Loucy (cell line): ENCODE results near the gene PPP3CB.

Source experiments
- H2AFZ ChIP-seq: fragments of 200-600 bp; sonication (generic); 2 replicates; pipeline ENCODE4 v1.6.0; 2016; ENCODE audit warnings: antibody characterized with exemption, mild to moderate bottlenecking, low read length, moderate library complexity
- H3F3A ChIP-seq: fragments of 200-600 bp; 2 replicates; pipeline ENCODE4 v1.6.0; 2016; ENCODE audit warnings: antibody characterized with exemption, low read depth, mild to moderate bottlenecking
- H3K27me3 ChIP-seq: fragments of 200-600 bp; sonication (generic); 2 replicates; pipeline ENCODE4 v1.6.1; 2014; ENCODE audit warnings: low read length, mild to moderate bottlenecking; ENCODE audit not compliant: insufficient read depth, poor library complexity, severe bottlenecking
- H3K36me3 ChIP-seq: fragments of 200-600 bp; sonication (generic); 2 replicates; pipeline ENCODE4 v1.6.1; 2016; ENCODE audit warnings: low read length; ENCODE audit not compliant: insufficient read depth
- H3K4me1 ChIP-seq: fragments of 200-600 bp; sonication (generic); 2 replicates; pipeline ENCODE4 v1.5.1; 2014; ENCODE audit warnings: low read length, mild to moderate bottlenecking; ENCODE audit not compliant: insufficient read depth, poor library complexity, severe bottlenecking
- H3K4me2 ChIP-seq: fragments of 200-600 bp; sonication (generic); 2 replicates; pipeline ENCODE4 v1.6.0; 2014; ENCODE audit warnings: antibody characterized with exemption, low read length, low read depth, mild to moderate bottlenecking; ENCODE audit not compliant: poor library complexity, severe bottlenecking
- H3K4me3 ChIP-seq: fragments of 200-600 bp; sonication (generic); 2 replicates; pipeline ENCODE4 v1.5.1; 2014; ENCODE audit warnings: low read length, mild to moderate bottlenecking, mixed read lengths; ENCODE audit not compliant: poor library complexity, severe bottlenecking
- H3K79me2 ChIP-seq: fragments of 200-600 bp; sonication (generic); 2 replicates; pipeline ENCODE4 v1.6.1; 2014; ENCODE audit warnings: low read length; ENCODE audit not compliant: insufficient read depth
- H3K9ac ChIP-seq: fragments of 200-600 bp; sonication (generic); 2 replicates; pipeline ENCODE4 v1.6.0; 2014; ENCODE audit warnings: mild to moderate bottlenecking, low read depth, low read length, moderate library complexity; ENCODE audit not compliant: poor library complexity, severe bottlenecking
- H3K9me2 ChIP-seq: fragments of 200-600 bp; sonication (generic); replicated peaks from 2 replicates; pipeline ENCODE4 v1.6.1; 2016; ENCODE audit warnings: low read depth, low read length, mixed read lengths
- H3K9me3 ChIP-seq: fragments of 200-600 bp; sonication (generic); 2 replicates; pipeline ENCODE4 v1.6.1; 2014; ENCODE audit warnings: mild to moderate bottlenecking, antibody characterized with exemption, low read length, low read depth; ENCODE audit not compliant: insufficient read depth
- H4K20me1 ChIP-seq: fragments of 200-600 bp; sonication (generic); 2 replicates; pipeline ENCODE4 v1.6.0; 2014; ENCODE audit warnings: antibody characterized with exemption, low read length, mild to moderate bottlenecking; ENCODE audit not compliant: insufficient read depth, poor library complexity, severe bottlenecking
- CTCF ChIP-seq: fragments of 200-600 bp; sonication (generic); conservative IDR thresholded peaks from 2 replicates; pipeline ENCODE4 v1.5.1; 2014; ENCODE audit warnings: mild to moderate bottlenecking, antibody characterized with exemption, low read length
- EZH2phosphoT487 ChIP-seq: fragments of 200-600 bp; IDR thresholded peaks from 2 replicates; pipeline ENCODE4 v1.6.1; 2018; ENCODE audit warnings: antibody characterized with exemption, mild to moderate bottlenecking, moderate library complexity, borderline replicate concordance

PPP3CB gene

GRCh38 chr10:73494213-73494612 is 1.6 kb downstream of the PPP3CB start:
- H3K4me2 ChIP-seq = peak overlapping the region; percentile 87
- H3K27me3 ChIP-seq = no peaks in the 10 kb centered on the region
- H3K9me3 ChIP-seq = no peaks in the 10 kb centered on the region
- H2AFZ ChIP-seq = no peak overlapping the region
- peaks cover 48% of the 10 kb centered on the region for H3K4me1 ChIP-seq
- H4K20me1 ChIP-seq = peaks cover 29% of the 10 kb centered on the region
- H3K79me2 ChIP-seq = peaks cover 48% of the 10 kb centered on the region
- peak overlapping the region; percentile 78 for H3K4me3 ChIP-seq
- 0 out of 2 replicates have a peak, but pooled peaks cover 5% of the 10 kb centered on the region for H3F3A ChIP-seq
- no peaks in the 10 kb centered on the region for H3K36me3 ChIP-seq
- peak overlapping the region; percentile 84 for H3K9ac ChIP-seq
- TF ChIP-seq CTCF (no peak), EZH2phosphoT487 (no peak)
- H3K9me2 ChIP-seq = no peaks in the 10 kb centered on the region

GRCh38 chr10:73493781-73494180 is 2.0 kb downstream of the PPP3CB start:
- Histone ChIP-seq H3K9me2 (no peaks in the 10 kb centered on the region), H3K9me3 (no peaks in the 10 kb centered on the region), H4K20me1 (peaks cover 29% of the 10 kb centered on the region), H3K4me1 (peaks cover 48% of the 10 kb centered on the region), H3K36me3 (no peaks in the 10 kb centered on the region), H3K9ac (peak overlapping the region; percentile 84), H2AFZ (no peak overlapping the region), H3K27me3 (no peaks in the 10 kb centered on the region), H3F3A (0 out of 2 replicates have a peak, but pooled peaks cover 5% of the 10 kb centered on the region), H3K4me2 (peak overlapping the region; percentile 87), H3K79me2 (peaks cover 48% of the 10 kb centered on the region), H3K4me3 (peak overlapping the region; percentile 78)
- TF ChIP-seq EZH2phosphoT487 = no peak
- no peak for TF ChIP-seq CTCF

- peaks cover 24% of the 10 kb centered on the region; the same call in 1 of the 2 replicates for H3K79me2 ChIP-seq
- H3K9ac ChIP-seq = no peak overlapping the region
- H3K9me2 ChIP-seq = no peaks in the 10 kb centered on the region
Measured at GRCh38 chr10:73486601-73487000, 9.2 kb downstream of the PPP3CB start.

More at GRCh38 chr10:73486601-73487000, 9.2 kb downstream of the PPP3CB start:
- Histone ChIP-seq H2AFZ (no peak overlapping the region), H3K9me3 (no peaks in the 10 kb centered on the region), H3K36me3 (no peaks in the 10 kb centered on the region; the same call in 1 of the 2 replicates), H3K4me1 (peaks cover 9% of the 10 kb centered on the region), H3K4me2 (no peak overlapping the region), H3K27me3 (no peaks in the 10 kb centered on the region), H4K20me1 (peaks cover 5% of the 10 kb centered on the region), H3F3A (no peaks in the 10 kb centered on the region), H3K4me3 (no peak overlapping the region)
- no peak for TF ChIP-seq EZH2phosphoT487
- no peak for TF ChIP-seq CTCF
